Lung (tissue), 12 donors: ENCODE results near the gene MAN2A1. TPM values are rescaled to one million over a fixed set of nuclear protein-coding genes. Genes with fewer than 3 reads are reported as not detected.
A peak's percentile ranks its signal among the peaks of the same experiment; 100 is the strongest.

Experiments used
- ATAC-seq: fragments of 200-7000 bp; cut with Tn5 transposase; one replicate; pipeline ENCODE4 v1.9.1; 2020; ENCODE audit warnings: moderate number of reproducible peaks; ENCODE audit not compliant: insufficient read depth, low FRiP score
- DNase-seq, 3 donors: peaks; one replicate each; pipeline ENCODE4 v3.0.0-alpha.2; 2013 to 2017
- H3K27ac ChIP-seq, 2 donors: one replicate each; pipeline ENCODE4 v1.5.1; 2013; ENCODE audit warnings: mild to moderate bottlenecking in 2 of 2, moderate library complexity in 2 of 2, control low read depth in 1 of 2, inconsistent platforms in 1 of 2, low read depth in 1 of 2, low read length in 1 of 2
- H3K27me3 ChIP-seq, 3 donors: one replicate each; pipeline ENCODE4 v1.5.1; 2013; ENCODE audit warnings: low read length in 2 of 3; ENCODE audit not compliant: control insufficient read depth in 3 of 3, insufficient read depth in 3 of 3
- H3K36me3 ChIP-seq, 4 donors: one replicate each; pipeline ENCODE4 v1.5.1; 2013; ENCODE audit warnings: low read length in 4 of 4, mild to moderate bottlenecking in 1 of 4, moderate library complexity in 1 of 4; ENCODE audit not compliant: control insufficient read depth in 4 of 4, insufficient read depth in 4 of 4
- H3K4me1 ChIP-seq, 5 donors: one replicate each; pipeline ENCODE4 v1.5.1; 2013; ENCODE audit warnings: low read length in 5 of 5, mild to moderate bottlenecking in 2 of 5, moderate library complexity in 1 of 5; ENCODE audit not compliant: control insufficient read depth in 5 of 5, insufficient read depth in 5 of 5
- H3K4me3 ChIP-seq: one replicate; pipeline ENCODE4 v1.5.1; 2013; ENCODE audit warnings: mild to moderate bottlenecking, control low read depth, moderate library complexity
- H3K9ac ChIP-seq, 2 donors: one replicate each; pipeline ENCODE4 v1.5.1; 2013; ENCODE audit warnings: low read length in 2 of 2, control low read depth in 1 of 2; ENCODE audit not compliant: insufficient read depth in 1 of 2
- H3K9me3 ChIP-seq, 4 donors: one replicate each; pipeline ENCODE4 v1.5.1; 2013; ENCODE audit warnings: low read length in 3 of 4, mild to moderate bottlenecking in 1 of 4, moderate library complexity in 1 of 4; ENCODE audit not compliant: control insufficient read depth in 4 of 4, insufficient read depth in 3 of 4
- WGBS, 2 donors: extraction: QIAGEN DNeasy Blood & Tissue Kit; methylation state at CpG; one replicate each; pipeline ENCODE4 v1.1.7; 2013; 5-methylcytosine and 5-hydroxymethylcytosine counted together
- polyA plus RNA-seq, 2 donors: library from polyadenylated mRNA; stranded (reverse); fragments of 200-250 nt; gene quantifications; one replicate each; pipeline ENCODE4 v1.2.1, GENCODE V29; 2013
- total RNA-seq, 2 donors: library from RNA; depleted of rRNA in 1 of 2; stranded (reverse); fragments of >200 nt in 1 of 2; gene quantifications; one replicate each; pipeline ENCODE4 v1.2.1, GENCODE V29; 2014 to 2021
- TF ChIP-seq, protein P1 (sequence below): IDR thresholded peaks from 2 replicates; pipeline ENCODE4 v1.5.1; 2012; ENCODE audit warnings: mild to moderate bottlenecking; ENCODE audit errors: control extremely low read depth, extremely low read depth
- donor health status: control.
- donor health status: control.
- donor health status: Bipolar disorder and iron deficiency.
- donor health status: healthy.
- donor health status: DM: yes; HTN: yes; CAD: no.

Gene MAN2A1
- total and polyA plus RNA-seq, 4 donors: 7.8 to 65.1 (median 25.3) TPM

DNA sequence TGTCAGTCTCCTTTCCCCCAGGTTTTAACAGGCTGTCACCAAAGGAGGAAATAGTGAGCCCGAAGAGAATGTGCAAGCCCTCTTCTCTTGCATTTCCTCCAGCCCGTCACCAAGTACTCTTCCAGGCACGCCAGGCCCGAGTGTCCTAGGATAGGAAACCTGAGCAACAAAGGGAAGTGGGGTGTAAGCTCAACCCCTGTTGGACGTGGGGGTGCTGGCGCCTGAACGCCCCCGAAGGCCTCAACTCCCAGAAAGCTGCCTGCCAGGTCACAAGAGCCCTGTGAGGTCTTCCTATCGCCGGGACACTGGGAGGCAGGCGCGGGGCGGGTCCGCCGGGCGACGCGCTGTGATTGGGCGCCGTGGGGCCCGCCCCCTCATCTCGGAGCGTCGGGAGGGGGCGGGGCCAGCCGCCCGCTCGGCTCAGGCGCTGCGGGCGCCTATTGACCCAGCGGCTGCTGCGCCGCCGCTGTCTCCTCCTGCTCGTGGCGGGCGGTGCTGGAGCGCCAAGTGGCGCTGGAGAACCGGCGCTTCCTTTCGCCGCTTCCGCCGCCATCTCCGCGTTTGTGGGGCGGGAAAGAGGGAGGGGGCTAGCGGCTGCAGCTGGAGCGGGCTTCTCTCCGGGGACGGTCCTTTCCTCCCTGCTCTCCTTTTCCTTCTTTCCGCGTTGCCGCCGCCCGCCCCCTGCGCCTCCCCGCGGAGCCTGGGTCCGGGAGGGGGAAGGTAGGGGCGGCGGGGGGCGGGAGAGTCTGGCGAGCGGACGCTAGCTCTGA, 572 bp upstream of the MAN2A1 start:
- peaks cover 0 to 19% (median 5%) of the 10 kb centered on the region in 5 donors for H3K4me1 ChIP-seq
- DNase-seq (peak; percentile 91 to 96 (median 93)), ATAC-seq (peak; percentile 93)
- H3K36me3 ChIP-seq: no peaks in the 10 kb centered on the region
- H3K27ac ChIP-seq: peak overlapping the region; percentile 93 to 100
- peak overlapping the region; percentile 74 for H3K4me3 ChIP-seq
- TF ChIP-seq, protein P1, sequence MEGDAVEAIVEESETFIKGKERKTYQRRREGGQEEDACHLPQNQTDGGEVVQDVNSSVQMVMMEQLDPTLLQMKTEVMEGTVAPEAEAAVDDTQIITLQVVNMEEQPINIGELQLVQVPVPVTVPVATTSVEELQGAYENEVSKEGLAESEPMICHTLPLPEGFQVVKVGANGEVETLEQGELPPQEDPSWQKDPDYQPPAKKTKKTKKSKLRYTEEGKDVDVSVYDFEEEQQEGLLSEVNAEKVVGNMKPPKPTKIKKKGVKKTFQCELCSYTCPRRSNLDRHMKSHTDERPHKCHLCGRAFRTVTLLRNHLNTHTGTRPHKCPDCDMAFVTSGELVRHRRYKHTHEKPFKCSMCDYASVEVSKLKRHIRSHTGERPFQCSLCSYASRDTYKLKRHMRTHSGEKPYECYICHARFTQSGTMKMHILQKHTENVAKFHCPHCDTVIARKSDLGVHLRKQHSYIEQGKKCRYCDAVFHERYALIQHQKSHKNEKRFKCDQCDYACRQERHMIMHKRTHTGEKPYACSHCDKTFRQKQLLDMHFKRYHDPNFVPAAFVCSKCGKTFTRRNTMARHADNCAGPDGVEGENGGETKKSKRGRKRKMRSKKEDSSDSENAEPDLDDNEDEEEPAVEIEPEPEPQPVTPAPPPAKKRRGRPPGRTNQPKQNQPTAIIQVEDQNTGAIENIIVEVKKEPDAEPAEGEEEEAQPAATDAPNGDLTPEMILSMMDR: no peak
- WGBS, 2 donors: 0 to 1% methylated on average over 45 to 67 of the region's 68 CpGs
- peaks cover 0 to 3% (median 0%) of the 10 kb centered on the region in 4 donors for H3K9me3 ChIP-seq
- no peaks in the 10 kb centered on the region for H3K27me3 ChIP-seq
- peak overlapping the region; percentile 56 to 75 for H3K9ac ChIP-seq

DNA sequence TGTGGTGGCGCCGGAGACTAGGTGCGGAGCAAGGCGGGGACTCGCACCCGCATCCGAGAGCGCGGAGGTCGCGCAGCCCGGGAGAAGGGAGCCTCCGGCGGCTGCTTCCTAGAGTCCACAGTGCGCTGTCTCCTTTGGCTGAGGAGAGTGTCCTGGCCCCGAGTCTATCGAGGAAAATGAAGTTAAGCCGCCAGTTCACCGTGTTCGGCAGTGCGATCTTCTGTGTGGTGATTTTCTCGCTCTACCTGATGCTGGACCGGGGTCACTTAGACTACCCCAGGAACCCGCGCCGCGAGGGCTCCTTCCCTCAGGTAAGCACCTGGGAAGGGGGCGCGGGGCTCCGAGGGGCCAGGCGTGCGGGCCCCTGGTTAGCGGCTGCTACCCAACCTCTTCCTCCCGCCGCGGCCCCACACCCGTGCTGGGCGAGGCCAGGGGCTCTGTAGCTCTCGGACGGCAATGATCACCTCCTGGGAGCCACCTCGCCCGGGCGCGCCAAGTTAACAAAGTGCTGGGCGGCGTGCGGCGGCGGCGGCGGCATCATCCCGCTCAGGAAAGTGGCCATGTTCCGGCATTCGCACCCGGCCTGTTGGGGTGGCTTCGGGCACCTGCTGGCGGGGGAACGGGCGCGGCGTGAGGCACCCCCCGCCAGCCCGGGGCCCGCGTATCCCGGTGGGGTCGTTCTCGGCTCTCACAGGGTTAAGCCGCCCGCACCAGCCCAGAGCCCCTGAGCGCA, 681 bp downstream of the MAN2A1 start:
- H3K36me3 ChIP-seq: no peaks in the 10 kb centered on the region
- H3K9ac ChIP-seq: peak overlapping the region; percentile 81 to 95
- DNase-seq (peak; percentile 47 to 73 (median 60)), ATAC-seq (no peak)
- 0 to 1% methylated on average over 68 to 71 of the region's 71 CpGs for WGBS, 2 donors
- TF ChIP-seq, protein P1: no peak
- peak overlapping the region; percentile 93 to 100 for H3K27ac ChIP-seq
- H3K27me3 ChIP-seq: no peaks in the 10 kb centered on the region
- H3K9me3 ChIP-seq: peaks cover 0 to 3% (median 0%) of the 10 kb centered on the region in 4 donors
- peaks cover 0 to 27% (median 10%) of the 10 kb centered on the region in 5 donors for H3K4me1 ChIP-seq
- H3K4me3 ChIP-seq: peak overlapping the region; percentile 74

DNA sequence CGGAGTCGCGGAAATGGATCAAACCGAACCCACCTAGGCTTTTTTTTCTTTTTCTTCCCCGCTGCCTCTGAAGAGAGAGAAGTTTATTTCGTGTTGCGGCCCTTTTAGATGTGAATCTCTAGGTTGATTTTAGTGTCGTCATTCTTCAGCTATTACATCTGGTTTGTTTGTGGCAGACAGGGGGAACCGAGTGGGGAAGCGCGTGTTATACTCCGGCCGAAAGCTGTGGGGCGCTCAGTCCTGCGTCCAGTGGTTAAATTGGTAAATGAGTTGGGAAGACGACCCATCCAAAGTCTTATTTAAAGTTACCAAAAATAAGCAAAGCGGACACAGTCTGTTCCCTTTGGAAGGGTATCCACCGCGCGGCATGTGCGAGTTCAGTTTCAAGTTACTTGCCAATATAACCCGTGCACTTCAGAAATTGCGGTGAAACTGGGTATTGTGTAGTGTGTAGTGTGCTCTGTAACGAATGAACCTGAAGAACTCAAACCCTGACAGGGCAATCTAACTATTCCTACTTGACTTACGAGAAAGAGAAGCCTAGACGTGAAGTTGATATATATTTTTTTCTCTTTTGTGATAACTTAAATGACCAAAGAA, 1.3 kb downstream of the MAN2A1 start:
- H3K4me3 ChIP-seq: peak overlapping the region; percentile 74
- peak; percentile 14 for ATAC-seq
- no peaks in the 10 kb centered on the region for H3K36me3 ChIP-seq
- peak; percentile 87 to 93 (median 91) for DNase-seq
- WGBS, 2 donors: 1% methylated on average over 26 of the region's 26 CpGs
- peaks cover 0 to 27% (median 10%) of the 10 kb centered on the region in 5 donors for H3K4me1 ChIP-seq
- H3K27ac ChIP-seq: peak overlapping the region; percentile 93 to 100
- H3K9ac ChIP-seq: peak overlapping the region in 1 of 2 donors; percentile 95
- TF ChIP-seq, protein P1: peak; percentile 59
- no peaks in the 10 kb centered on the region for H3K27me3 ChIP-seq
- peaks cover 0 to 3% (median 0%) of the 10 kb centered on the region in 4 donors for H3K9me3 ChIP-seq
